M059J (cell line): Measurements from ENCODE around the gene CXorf58. TPM values are rescaled to one million over a fixed set of nuclear protein-coding genes. Genes with fewer than 3 reads are reported as not detected.
"Not testable (repeated sequence)": the region's sequence is repeated elsewhere in the genome, so short reads cannot be mapped to it uniquely, and the experiment has no call there.

Source experiments
- DNase-seq: peaks from one replicate; pipeline ENCODE4 v3.0.0-alpha.2; 2012; ENCODE audit warnings: low read depth
- total RNA-seq: library from RNA; depleted of rRNA; stranded (reverse); fragments of >200 nt; shearing (Covaris generic); gene quantifications from 2 replicates; pipeline ENCODE4 v1.2.3, GENCODE V29; 2014; rRNA removed

The CXorf58 gene
- 0.39 TPM in 1 of 2 replicates, not detected in the other for total RNA-seq

DNA sequence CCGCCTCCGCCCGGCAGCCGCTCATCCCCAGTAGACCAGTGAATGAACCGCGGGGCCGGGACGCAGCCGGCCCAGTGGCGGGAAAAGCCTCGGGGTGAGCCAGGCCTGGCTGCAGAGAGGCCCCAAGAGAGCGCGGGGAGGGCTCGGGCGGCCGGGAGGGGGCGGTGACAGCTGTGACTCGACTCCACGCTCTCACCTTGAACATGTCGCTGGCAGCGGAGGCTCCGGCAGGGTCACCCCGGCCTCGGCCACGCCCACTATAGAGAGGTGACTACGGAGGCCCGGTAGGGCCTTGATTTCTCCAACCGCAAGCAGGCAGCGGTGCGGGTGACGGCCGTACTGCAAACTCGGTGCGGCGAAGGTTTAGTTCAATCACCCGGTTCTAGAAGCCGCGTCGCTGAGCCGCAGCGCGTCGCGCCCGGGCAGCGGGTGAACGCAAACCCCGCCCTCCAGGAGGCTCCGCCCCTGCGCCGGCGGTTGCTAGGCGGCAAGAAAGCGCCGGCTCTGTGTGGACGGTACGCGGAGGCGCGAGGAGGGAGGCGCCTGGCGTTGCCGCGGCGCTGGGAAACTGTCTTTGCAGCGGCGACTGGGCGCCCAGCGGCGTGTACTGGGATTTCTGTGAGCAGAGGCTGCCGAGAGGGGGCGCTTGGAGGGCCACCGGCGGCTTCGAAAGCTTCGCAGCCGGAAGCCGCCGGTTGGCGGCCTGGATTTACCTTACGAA is at the start of gene CXorf58, which contains the start of gene APOO:
TSS of gene CXorf58 (plus strand) at position 509 of the 721 bp plus-strand sequence. CDS start 2,297 bp downstream, outside the sequence.
TSS of gene APOO (minus strand) at position 441 of the 721 bp plus-strand sequence. CDS start at position 205, 236 bp downstream.
- DNase-seq, result peak; percentile 94

DNA sequence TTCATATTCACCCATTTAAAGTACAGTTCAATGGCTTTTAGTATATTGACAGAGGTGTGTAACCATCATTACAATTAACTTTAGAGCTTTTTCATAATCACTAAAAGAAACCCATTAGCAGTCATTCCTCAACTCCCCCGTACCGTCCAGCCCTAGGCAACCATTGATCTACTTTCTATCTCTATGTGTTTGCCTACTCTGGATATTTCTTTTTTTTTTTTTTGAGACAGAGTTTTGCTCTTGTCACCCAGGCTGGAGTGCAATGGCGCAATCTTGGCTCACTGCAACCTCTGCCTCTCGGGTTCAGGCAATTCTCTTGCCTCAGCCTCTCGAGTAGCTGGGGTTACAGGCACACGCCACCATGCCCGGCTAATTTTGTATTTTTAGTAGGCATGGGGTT is 48.6 kb upstream of the CXorf58 start:
- DNase-seq, result not testable (repeated sequence)

DNA sequence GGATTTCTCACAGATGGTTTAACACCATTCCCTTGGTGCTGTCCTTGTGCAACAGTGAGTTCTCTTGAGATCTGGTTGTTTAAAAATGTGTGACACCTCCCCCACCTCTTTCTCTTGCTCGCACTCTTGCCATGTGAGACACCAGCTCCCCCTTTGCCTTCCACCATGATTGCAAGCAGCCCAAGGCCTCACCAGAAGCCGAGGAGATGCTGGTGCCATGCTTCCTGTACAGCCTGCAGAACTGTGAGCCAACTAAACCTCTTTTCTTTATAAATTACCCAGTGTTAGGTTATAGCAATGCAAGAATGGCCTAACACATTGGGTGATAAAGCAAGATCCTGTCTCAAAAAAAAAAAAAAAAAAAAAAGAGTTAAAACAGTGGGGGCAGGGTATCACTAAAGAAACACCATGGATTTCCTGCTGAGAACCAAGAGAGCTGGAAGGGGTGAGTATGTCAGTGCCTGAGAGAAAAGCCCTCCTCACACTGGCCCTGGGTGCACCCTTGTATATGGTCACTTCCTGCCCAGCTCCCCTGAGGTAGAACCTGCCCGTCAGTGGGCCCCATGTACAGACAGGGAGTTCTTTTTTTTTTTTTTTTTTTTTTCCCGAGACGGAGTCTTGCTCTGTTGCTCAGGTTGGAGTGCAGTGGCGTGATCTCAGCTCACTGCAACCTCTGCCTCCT is 46.5 kb upstream of the CXorf58 start:
- DNase-seq, result no peak

- DNase-seq, result not testable (repeated sequence)
Observed at GRCh38 chrX:23861952-23862351, 45.9 kb upstream of the CXorf58 start.

GRCh38 chrX:23864742-23865326 is 43.0 kb upstream of the CXorf58 start:
- DNase-seq, result no peak

- DNase-seq, result no peak
Observed at GRCh38 chrX:23870041-23870440, 37.8 kb upstream of the CXorf58 start.

DNA sequence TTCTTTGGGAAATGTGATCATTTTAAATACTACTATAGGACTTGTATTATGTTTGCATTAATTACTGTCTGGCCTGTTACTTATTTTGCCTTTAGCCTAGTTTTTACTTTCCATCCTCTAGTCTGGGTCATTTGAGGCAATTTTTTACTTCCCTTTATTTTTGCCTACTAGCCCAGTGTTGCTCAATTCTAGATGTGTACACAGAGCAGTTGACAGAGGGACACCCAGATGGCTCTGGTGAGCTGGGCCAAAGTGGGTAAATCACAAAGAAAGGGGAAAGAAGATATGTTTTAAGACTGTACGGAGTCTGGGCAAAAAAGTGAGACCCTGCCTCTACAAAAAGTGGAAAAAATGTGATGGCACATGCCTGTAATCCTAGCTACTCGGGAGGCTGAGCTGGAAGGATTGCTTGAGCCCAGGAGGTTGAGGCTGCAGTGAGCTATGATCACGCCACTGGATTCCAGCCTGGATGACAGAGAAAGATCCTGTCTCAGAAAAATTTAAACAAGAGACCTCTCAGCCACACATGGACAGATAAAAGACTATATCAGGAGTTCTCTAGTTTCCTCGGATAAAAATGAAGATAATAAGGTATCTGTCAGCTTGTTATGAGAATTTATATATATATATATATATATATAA is 35.8 kb upstream of the CXorf58 start:
- DNase-seq, result no peak

DNA sequence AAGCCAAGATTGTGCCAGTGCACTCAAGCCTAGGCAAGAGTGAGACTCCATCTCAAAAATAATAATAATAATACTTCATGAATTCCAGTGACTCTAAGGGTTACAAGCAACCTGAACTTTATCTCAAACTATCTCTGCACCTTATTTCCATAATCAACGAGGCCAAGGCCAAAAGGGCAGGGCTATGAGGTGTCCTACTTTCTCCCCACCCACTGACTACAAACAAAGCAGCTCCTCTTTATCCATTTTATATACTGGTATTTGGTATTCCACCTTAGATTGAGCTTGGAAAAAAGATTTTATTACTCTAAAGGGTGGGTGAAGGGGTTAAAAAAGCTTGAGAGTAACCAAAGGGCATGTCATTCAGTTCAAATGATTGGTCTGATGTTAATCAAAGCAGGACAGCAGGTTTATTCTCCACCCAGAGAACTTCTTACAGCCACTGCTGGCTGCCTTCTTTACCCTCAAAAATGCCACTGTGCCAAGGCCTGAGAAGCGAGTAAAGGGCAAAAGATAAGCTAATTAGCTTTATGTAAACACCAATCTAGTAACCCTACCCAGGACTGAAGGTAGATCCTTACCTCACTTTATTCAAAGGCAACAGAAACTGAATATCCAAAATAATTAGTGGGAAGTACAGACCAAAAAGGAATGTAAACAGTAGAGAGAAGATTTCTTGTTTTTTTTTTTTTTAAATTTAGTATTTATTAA is 28.3 kb upstream of the CXorf58 start:
- DNase-seq, result no peak

DNA sequence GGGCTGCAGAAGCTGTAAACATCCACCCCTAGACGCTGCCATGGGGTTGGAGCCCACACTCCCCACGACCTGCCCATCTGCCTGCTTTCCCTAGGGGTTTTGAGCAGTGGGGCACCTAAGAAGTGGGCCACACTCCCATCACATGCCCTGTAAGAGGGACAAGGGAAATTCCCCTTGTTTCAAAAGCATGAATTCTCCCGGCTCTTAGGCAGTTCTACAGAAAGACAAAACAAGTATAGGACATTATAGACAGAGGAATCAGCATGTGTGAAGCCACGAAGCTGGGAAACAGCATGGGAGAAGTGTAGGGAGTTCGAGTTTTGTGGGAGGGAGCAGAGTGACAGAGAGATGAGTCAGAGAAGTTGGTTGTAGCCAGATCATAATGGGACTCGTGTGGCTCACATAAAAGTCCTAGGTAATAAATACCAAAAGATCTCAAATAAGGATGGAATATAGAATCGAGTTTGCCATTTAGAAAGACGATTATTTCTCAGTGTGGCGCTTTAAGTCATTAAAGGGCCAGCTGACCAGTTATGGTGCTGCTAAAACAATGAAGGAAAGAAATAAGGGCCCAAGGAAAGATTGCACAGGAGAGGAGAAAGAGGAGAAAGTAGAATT is 24.0 kb upstream of the CXorf58 start:
- peak; percentile 92 for DNase-seq

GRCh38 chrX:23884427-23885024 is 23.3 kb upstream of the CXorf58 start:
- DNase-seq, result peak; percentile 77

DNA sequence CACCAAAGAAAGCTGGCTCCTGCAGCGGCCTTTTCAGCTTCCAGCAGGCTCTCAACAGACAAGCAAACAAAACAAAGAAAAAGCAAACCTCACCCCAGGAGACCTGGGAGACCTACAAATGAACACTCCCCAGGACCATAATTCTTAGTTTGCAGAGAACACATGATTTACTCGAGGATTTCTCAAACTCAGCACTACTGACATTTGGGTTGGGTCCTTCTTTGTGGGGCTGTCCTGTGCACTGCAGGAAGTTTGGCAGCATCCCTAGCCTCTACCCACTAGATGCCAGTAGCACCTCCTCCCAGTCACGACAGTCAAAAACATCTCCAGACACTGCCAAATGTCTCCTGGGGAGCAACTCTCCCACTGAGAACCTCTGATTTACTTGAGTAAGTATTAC is 22.0 kb upstream of the CXorf58 start:
- DNase-seq, result peak; percentile 34

GRCh38 chrX:23887451-23887850 is 20.4 kb upstream of the CXorf58 start:
- DNase-seq, result no peak

DNA sequence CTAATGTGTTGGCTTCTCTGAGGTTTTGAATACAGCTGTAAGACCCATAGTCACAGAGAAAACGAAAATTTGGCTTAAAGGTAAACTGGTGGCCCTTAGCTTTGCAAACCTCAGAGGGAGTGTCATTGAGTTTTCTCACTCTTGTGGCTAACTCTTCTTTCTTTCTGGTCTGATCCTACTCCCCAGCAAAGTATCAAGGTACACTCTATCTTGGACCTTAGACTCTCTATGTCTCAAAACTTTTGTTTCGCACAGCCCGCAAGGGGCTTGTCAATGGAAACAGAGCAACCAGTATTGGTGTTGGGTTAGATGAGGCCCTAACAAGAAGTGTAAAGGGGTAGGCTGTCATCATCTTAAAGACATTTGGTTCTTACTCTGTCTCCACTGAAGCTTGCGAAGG is 19.9 kb upstream of the CXorf58 start:
- no peak for DNase-seq

- DNase-seq, result peak; percentile 60
Observed at GRCh38 chrX:23888887-23889501, 18.8 kb upstream of the CXorf58 start.

GRCh38 chrX:23890933-23891332 is 16.9 kb upstream of the CXorf58 start:
- peak; percentile 67 for DNase-seq

DNA sequence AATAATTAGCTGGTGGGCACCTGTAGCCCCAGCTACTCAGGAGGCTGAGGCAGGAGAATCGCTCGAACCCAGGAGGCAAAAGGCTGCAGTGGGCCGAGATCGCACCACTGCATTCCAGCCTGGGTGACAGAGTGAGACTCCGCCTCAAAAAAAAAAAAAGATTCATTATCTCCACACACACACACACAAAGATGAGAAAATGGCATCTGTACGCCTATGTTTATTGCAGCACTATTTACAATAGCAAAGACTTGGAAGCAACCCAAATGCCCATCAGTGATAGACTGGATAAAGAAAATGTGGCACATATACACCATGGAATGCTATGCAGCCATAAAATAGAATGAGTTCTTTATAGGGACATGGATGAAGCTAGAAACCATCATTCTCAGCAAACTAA is 12.8 kb upstream of the CXorf58 start:
- not testable (repeated sequence) for DNase-seq

GRCh38 chrX:23896539-23896938 is 11.3 kb upstream of the CXorf58 start:
- not testable (repeated sequence) for DNase-seq

- peak; percentile 21 for DNase-seq
Observed at GRCh38 chrX:23896981-23897380, 10.8 kb upstream of the CXorf58 start.

DNA sequence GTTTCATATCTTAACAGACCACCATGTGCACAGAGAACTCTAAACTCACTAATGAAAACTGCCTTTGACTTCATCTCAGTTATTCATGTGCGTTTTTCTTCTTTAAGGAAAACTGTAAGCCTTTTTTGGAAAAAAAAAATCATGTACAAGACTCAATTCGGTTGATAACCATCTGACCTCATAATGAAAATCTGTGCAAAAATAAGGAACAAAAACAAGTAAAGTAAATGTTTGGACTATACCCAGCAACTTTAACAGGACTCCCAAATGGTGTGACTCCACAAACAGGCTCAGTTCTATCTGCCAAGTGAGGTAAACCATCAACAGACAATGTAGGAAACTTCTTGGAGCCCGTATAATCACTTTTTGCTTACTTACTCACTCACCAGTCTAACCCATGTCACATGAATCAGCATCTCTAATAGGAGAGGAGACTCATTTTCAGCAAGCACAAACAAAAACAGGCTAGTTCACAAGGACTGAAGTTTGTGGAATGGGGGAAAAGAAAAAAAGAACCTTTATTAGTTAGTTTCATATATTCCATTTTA is 9.3 kb upstream of the CXorf58 start:
- DNase-seq, result peak; percentile 87
